K562 (cell line): Measurements from ENCODE around the gene CNGA1. TPM values are rescaled to one million over a fixed set of nuclear protein-coding genes. Genes with fewer than 3 reads are reported as not detected.

Experiments used
- ATAC-seq: fragments of 200-7000 bp; cut with Tn5 transposase; 3 replicates; pipeline ENCODE4 v1.9.1; 2020; ENCODE audit warnings: moderate library complexity
- BruUV-seq: library from RNA; stranded (reverse); fragments of 400-500 nt; replicated peaks from 2 replicates; lab custom pipeline; 2021; lab: Mats Ljungman, UMichigan
- CTCF ChIA-PET: fragments of 300-600 bp; formaldehyde crosslinking; extraction: SDS; loops from one replicate; lab custom pipeline; 2021; ENCODE audit warnings: low intra/inter-chr PET ratio; lab: Yijun Ruan, JAX
- POLR2A ChIA-PET: fragments of 300-600, 350-650 bp; sonication (Branson Sonifier 250); formaldehyde crosslinking; extraction: SDS; loops from one replicate; lab custom pipeline; 2021; ENCODE audit warnings: antibody characterized with exemption, inconsistent platforms; lab: Yijun Ruan, JAX
- DNase-seq, 4 experiments: peaks; one replicate each; pipeline versions ENCODE4 v3.0.0 to v3.0.0-alpha.2; 2011 to 2018; ENCODE audit warnings: low spot score in 3 of 4, mixed read lengths in 3 of 4; ENCODE audit errors: extremely low read depth in 1 of 4
- FAIRE-seq: peaks from 2 replicates; lab custom pipeline; 2011; peaks lifted over from hg19 to GRCh38; lab: Jason Lieb, UNC
- H2AFZ ChIP-seq: 2 replicates; pipeline ENCODE4 v1.6.0; 2011; ENCODE audit warnings: low read depth, low read length, control low read depth, inconsistent platforms
- H3K27ac ChIP-seq: fragments of 200-600 bp; 3 replicates; pipeline ENCODE4 v1.8.0; 2011; ENCODE audit warnings: low read depth, mild to moderate bottlenecking, control low read depth, inconsistent platforms, low read length, moderate library complexity, mixed read lengths; ENCODE audit errors: extremely low read depth
- H3K27me3 ChIP-seq, 2 experiments: fragments of 300-600 bp in 1 of 2; 2 replicates in 1 of 2; 3 replicates in 1 of 2; pipeline versions ENCODE4 v1.6.0 to v1.8.0; 2011; ENCODE audit warnings: inconsistent platforms in 2 of 2, low read length in 2 of 2, mild to moderate bottlenecking in 1 of 2, mixed read lengths in 1 of 2, moderate library complexity in 1 of 2; ENCODE audit not compliant: control insufficient read depth in 2 of 2, insufficient read depth in 2 of 2
- H3K36me3 ChIP-seq: fragments of 300-600 bp; 3 replicates; pipeline ENCODE4 v1.8.0; 2011; ENCODE audit warnings: mild to moderate bottlenecking, low read length, inconsistent platforms; ENCODE audit not compliant: control insufficient read depth, insufficient read depth
- H3K4me1 ChIP-seq, 2 experiments: fragments of 200-600 bp in 1 of 2; replicated peaks in 1 of 2; 2 replicates in 1 of 2; 3 replicates in 1 of 2; pipeline versions ENCODE4 v1.5.1 to v1.8.0; 2011; ENCODE audit warnings: inconsistent platforms in 2 of 2, low read length in 2 of 2, mild to moderate bottlenecking in 1 of 2, mixed read lengths in 1 of 2, moderate library complexity in 1 of 2; ENCODE audit not compliant: control insufficient read depth in 2 of 2, insufficient read depth in 2 of 2
- H3K4me2 ChIP-seq: 2 replicates; pipeline ENCODE4 v1.6.1; 2011; ENCODE audit warnings: low read length, control low read depth, inconsistent platforms, mixed read lengths; ENCODE audit not compliant: insufficient read depth
- H3K4me3 ChIP-seq: fragments of 200-600 bp; sonication (generic), shearing (Covaris generic); 2 replicates; pipeline ENCODE4 v1.5.1; 2016; ENCODE audit warnings: control low read depth, inconsistent platforms
- H3K79me2 ChIP-seq: fragments of 200-600 bp; 3 replicates; pipeline ENCODE4 v1.8.0; 2011; ENCODE audit warnings: low read length, inconsistent platforms; ENCODE audit not compliant: control insufficient read depth, insufficient read depth
- H3K9ac ChIP-seq, 2 experiments: 2 replicates each; pipeline versions ENCODE4 v1.6.0 to v1.6.1; 2011; ENCODE audit warnings: low read depth in 2 of 2, low read length in 2 of 2, control low read depth in 1 of 2, inconsistent platforms in 1 of 2, mild to moderate bottlenecking in 1 of 2, mixed read lengths in 1 of 2; ENCODE audit not compliant: insufficient read depth in 1 of 2
- H3K9me1 ChIP-seq: one replicate; pipeline ENCODE4 v1.6.0; 2011; ENCODE audit warnings: inconsistent platforms, mild to moderate bottlenecking, low read length, moderate library complexity; ENCODE audit not compliant: control insufficient read depth, insufficient read depth
- H3K9me3 ChIP-seq: replicated peaks from 2 replicates; pipeline ENCODE4 v1.5.1; 2011; ENCODE audit warnings: low read depth, low read length, inconsistent platforms; ENCODE audit not compliant: control insufficient read depth, insufficient read depth
- H4K20me1 ChIP-seq: replicated peaks from 2 replicates; pipeline ENCODE4 v1.6.1; 2011; ENCODE audit warnings: low read length, inconsistent platforms, mixed read lengths; ENCODE audit not compliant: control insufficient read depth, insufficient read depth
- HDGF ChIP-seq: fragments of 450-650 bp; IDR thresholded peaks from 2 replicates; pipeline ENCODE4 v1.6.1; 2016
- MEF2D ChIP-seq: conservative IDR thresholded peaks from 2 replicates; pipeline ENCODE4 v1.6.1; 2016; ENCODE audit warnings: low read depth, missing genetic modification characterization, missing compliant biosample characterization
- RAD21 ChIP-seq, 2 experiments: fragments of 250-450 bp in 1 of 2; fragments of 450-650 bp in 1 of 2; sonication (Bioruptor Pico) in 1 of 2; formaldehyde crosslinking in 1 of 2; IDR thresholded peaks in 1 of 2; conservative IDR thresholded peaks in 1 of 2; 2 replicates each; pipeline versions ENCODE4 v1.4.0 to v1.8.0; 2020 to 2022; ENCODE audit warnings: mild to moderate bottlenecking in 2 of 2, moderate library complexity in 1 of 2
- RFX1 ChIP-seq: fragments of 450-650 bp; IDR thresholded peaks from 2 replicates; pipeline ENCODE4 v1.6.1; 2016; ENCODE audit warnings: mild to moderate bottlenecking, moderate library complexity
- SMAD2 ChIP-seq: fragments of 150-350 bp; IDR thresholded peaks from 2 replicates; pipeline ENCODE4 v1.6.1; 2014; ENCODE audit warnings: low read depth, mild to moderate bottlenecking, low read length
- STAT5B ChIP-seq: fragments of 250-450 bp; sonication (Bioruptor Pico); IDR thresholded peaks from 2 replicates; pipeline ENCODE4 v1.8.0; 2021; ENCODE audit warnings: mild to moderate bottlenecking, inconsistent platforms
- SUPT5H ChIP-seq: fragments of 450-650 bp; IDR thresholded peaks from 2 replicates; pipeline ENCODE4 v1.6.1; 2016
- TAF7 ChIP-seq: fragments of 450-650 bp; IDR thresholded peaks from 2 replicates; pipeline ENCODE4 v1.6.1; 2016; ENCODE audit warnings: missing genetic modification characterization, missing compliant biosample characterization
- TBL1XR1 ChIP-seq, 2 experiments: IDR thresholded peaks; 2 replicates each; pipeline ENCODE4 v1.6.1; 2012; ENCODE audit warnings: improper control_type of control experiment in 2 of 2, low read length in 2 of 2, mild to moderate bottlenecking in 1 of 2
- TSHZ1 ChIP-seq: fragments of 250-450 bp; sonication (Bioruptor Pico); IDR thresholded peaks from 2 replicates; pipeline ENCODE4 v1.4.0; 2020; ENCODE audit warnings: mild to moderate bottlenecking, moderate library complexity
- XRCC5 ChIP-seq: fragments of 200-400 bp; formaldehyde crosslinking; IDR thresholded peaks from 2 replicates; pipeline ENCODE4 v1.6.1; 2017; ENCODE audit warnings: low read depth, mild to moderate bottlenecking, low read length
- ZNF445 ChIP-seq: fragments of 250-450 bp; sonication (Bioruptor Pico); IDR thresholded peaks from 2 replicates; pipeline ENCODE4 v1.4.0; 2020; ENCODE audit warnings: low read depth, mild to moderate bottlenecking, moderate library complexity
- ZNF668 ChIP-seq: fragments of 250-450 bp; sonication (Bioruptor Pico); IDR thresholded peaks from 2 replicates; pipeline ENCODE4 v1.8.0; 2022; ENCODE audit warnings: mild to moderate bottlenecking, inconsistent platforms
- in situ Hi-C: fragments of 300-500 bp; cut with MboI; formaldehyde crosslinking; loops from 4 replicates; pipeline ENCODE4 v1.15.0; 2018; ENCODE audit warnings: inconsistent platforms, mixed read lengths
- intact Hi-C: fragments of 100-400 bp; cut with micrococcal nuclease; formaldehyde crosslinking; loops from 2 replicates; pipeline ENCODE4 v1.14.2; 2022
- polyA plus RNA-seq, 8 experiments: library from polyadenylated mRNA; depleted of rRNA in 4 of 8; stranded (reverse) in 5 of 8; unstranded in 3 of 8; fragments of >200 nt; fragmentation: Nextera tagmentation in 2 of 8; fragmentation: Illumina TruSeq in 1 of 8; extraction: Ambion mirVana in 2 of 8; extraction: Trizol in 1 of 8; gene quantifications; 2 replicates each; pipeline versions ENCODE4 v1.2.1 to v1.2.3, GENCODE V29; 2011 to 2014; ENCODE audit warnings: inconsistent platforms in 1 of 8, missing spikeins in 1 of 8
- total RNA-seq, 7 experiments: library from RNA; depleted of rRNA in 6 of 7; stranded (reverse); fragments of >200 nt in 6 of 7; fragmentation: Illumina TruSeq in 2 of 7; extraction: Trizol in 2 of 7; gene quantifications; 2 replicates each; pipeline versions ENCODE4 v1.2.1 to v1.2.3, GENCODE V29; 2011 to 2021; ENCODE audit warnings: low replicate concordance in 1 of 7
- TF ChIP-seq, protein P1 (sequence below), 3 experiments: fragments of 200-800 bp in 1 of 3; fragments of 250-450 bp in 1 of 3; fragments of 450-650 bp in 1 of 3; sonication (Bioruptor Pico) in 1 of 3; sonication (Bioruptor generic) in 1 of 3; formaldehyde crosslinking in 1 of 3; IDR thresholded peaks; 2 replicates each; pipeline versions ENCODE4 v1.6.1 to v1.8.0; 2016 to 2022; ENCODE audit warnings: mild to moderate bottlenecking in 2 of 3, missing genetic modification characterization in 2 of 3, missing compliant biosample characterization in 1 of 3, moderate library complexity in 1 of 3

The CNGA1 gene
- total and polyA plus RNA-seq, 9 of the 15 experiments (the other 6 are each of a cell fraction or from before 2014, with no cell fraction given), result 0.03 to 0.29 (median 0.04) TPM; not detected in 5

- TF ChIP-seq MEF2D (no peak), XRCC5 (no peak), TBL1XR1 (IDR thresholded peaks at IDR 0.05; ENCODE audit: low read length in 2 of 2) (no peak), STAT5B (CRISPR knock-in tag) (no peak), SUPT5H (no peak), HDGF (no peak), ZNF445 (no peak), RAD21 (CRISPR knock-in tag; conservative IDR thresholded peaks at IDR 0.05 in 1 of 2, IDR thresholded peaks at IDR 0.05 in 1 of 2) (peak in 1 of 2 experiments; percentile 52; a peak in 2 of 4 replicates)
These were observed 17.4 kb upstream of the CNGA1 start (continued) for GRCh38 chr4:48033825-48034413.

- no peak for DNase-seq
- Histone ChIP-seq H3K36me3 (no peaks in the 10 kb centered on the region), H3K4me2 (no peak overlapping the region), H3K9me1 (no peaks in the 10 kb centered on the region), H2AFZ (no peak overlapping the region), H3K27me3 (no peaks in the 10 kb centered on the region), H3K4me1 (no peaks in the 10 kb centered on the region), H3K9ac (no peak overlapping the region), H4K20me1 (no peaks in the 10 kb centered on the region), H3K79me2 (no peaks in the 10 kb centered on the region), H3K27ac (no peak overlapping the region), H3K4me3 (no peak overlapping the region), H3K9me3 (no peaks in the 10 kb centered on the region)
- BruUV-seq, result no TSS peak
- FAIRE-seq, result no peak
- in situ Hi-C loops (no loop called here), intact Hi-C loops (no loop called here)
- TF ChIP-seq TAF7, result no peak
- TF ChIP-seq SMAD2, result no peak
- TF ChIP-seq RFX1, result no peak
- no peak for TF ChIP-seq TSHZ1
- TF ChIP-seq ZNF668 (CRISPR knock-in tag), result no peak
- TF ChIP-seq, protein P1, sequence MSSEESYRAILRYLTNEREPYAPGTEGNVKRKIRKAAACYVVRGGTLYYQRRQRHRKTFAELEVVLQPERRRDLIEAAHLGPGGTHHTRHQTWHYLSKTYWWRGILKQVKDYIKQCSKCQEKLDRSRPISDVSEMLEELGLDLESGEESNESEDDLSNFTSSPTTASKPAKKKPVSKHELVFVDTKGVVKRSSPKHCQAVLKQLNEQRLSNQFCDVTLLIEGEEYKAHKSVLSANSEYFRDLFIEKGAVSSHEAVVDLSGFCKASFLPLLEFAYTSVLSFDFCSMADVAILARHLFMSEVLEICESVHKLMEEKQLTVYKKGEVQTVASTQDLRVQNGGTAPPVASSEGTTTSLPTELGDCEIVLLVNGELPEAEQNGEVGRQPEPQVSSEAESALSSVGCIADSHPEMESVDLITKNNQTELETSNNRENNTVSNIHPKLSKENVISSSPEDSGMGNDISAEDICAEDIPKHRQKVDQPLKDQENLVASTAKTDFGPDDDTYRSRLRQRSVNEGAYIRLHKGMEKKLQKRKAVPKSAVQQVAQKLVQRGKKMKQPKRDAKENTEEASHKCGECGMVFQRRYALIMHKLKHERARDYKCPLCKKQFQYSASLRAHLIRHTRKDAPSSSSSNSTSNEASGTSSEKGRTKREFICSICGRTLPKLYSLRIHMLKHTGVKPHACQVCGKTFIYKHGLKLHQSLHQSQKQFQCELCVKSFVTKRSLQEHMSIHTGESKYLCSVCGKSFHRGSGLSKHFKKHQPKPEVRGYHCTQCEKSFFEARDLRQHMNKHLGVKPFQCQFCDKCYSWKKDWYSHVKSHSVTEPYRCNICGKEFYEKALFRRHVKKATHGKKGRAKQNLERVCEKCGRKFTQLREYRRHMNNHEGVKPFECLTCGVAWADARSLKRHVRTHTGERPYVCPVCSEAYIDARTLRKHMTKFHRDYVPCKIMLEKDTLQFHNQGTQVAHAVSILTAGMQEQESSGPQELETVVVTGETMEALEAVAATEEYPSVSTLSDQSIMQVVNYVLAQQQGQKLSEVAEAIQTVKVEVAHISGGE (CRISPR knock-in tag; IDR thresholded peaks at IDR 0.05), result no peak
- no peak for ATAC-seq
- ChIA-PET CTCF (no interaction called here), POLR2A (interaction anchor here (0.7 kb wide), 1 partner anchor 527 kb away, joined by 3 read pairs; no protein-coding TSS in a partner anchor)
These were observed 16.9 kb upstream of the CNGA1 start for GRCh38 chr4:48033412-48033811.
